H1 (cell line): ENCODE measurements around the gene MANEAL.

Experiments
- GABPA ChIP-seq: IDR thresholded peaks from 2 replicates; pipeline ENCODE4 v1.6.1; 2011; ENCODE audit warnings: mild to moderate bottlenecking, low read length, moderate library complexity, borderline replicate concordance; ENCODE audit not compliant: insufficient read depth
- JUN ChIP-seq: IDR thresholded peaks from 2 replicates; pipeline ENCODE4 v1.6.1; 2011; ENCODE audit warnings: low read depth, mild to moderate bottlenecking, improper control_type of control experiment, low read length
- POLR2A ChIP-seq, 2 experiments: IDR thresholded peaks; 1 replicate in 1 of 2; 2 replicates in 1 of 2; pipeline ENCODE4 v1.6.1; 2011; ENCODE audit warnings: low read depth in 2 of 2, low read length in 2 of 2, mild to moderate bottlenecking in 2 of 2; ENCODE audit errors: control extremely low read depth in 1 of 2
- RAD21 ChIP-seq, 2 experiments: IDR thresholded peaks in 1 of 2; conservative IDR thresholded peaks in 1 of 2; 2 replicates each; pipeline ENCODE4 v1.6.1; 2011; ENCODE audit warnings: low read depth in 2 of 2, low read length in 2 of 2, improper control_type of control experiment in 1 of 2, inconsistent platforms in 1 of 2, mild to moderate bottlenecking in 1 of 2, moderate library complexity in 1 of 2
- RFX5 ChIP-seq: IDR thresholded peaks from 2 replicates; pipeline ENCODE4 v1.6.1; 2011; ENCODE audit warnings: low read depth, low read length, improper control_type of control experiment, borderline replicate concordance
- TBP ChIP-seq: IDR thresholded peaks from 2 replicates; pipeline ENCODE4 v1.6.1; 2011; ENCODE audit warnings: low read depth, low read length, improper control_type of control experiment
- YY1 ChIP-seq: IDR thresholded peaks from 2 replicates; pipeline ENCODE4 v1.6.1; 2011; ENCODE audit warnings: low read depth, mild to moderate bottlenecking, low read length
- TF ChIP-seq, protein P1 (sequence below), 3 experiments: IDR thresholded peaks; 1 replicate in 2 of 3; 2 replicates in 1 of 3; pipeline versions ENCODE4 v1.5.1 to v1.6.1; 2011; ENCODE audit warnings: low read length in 3 of 3, mild to moderate bottlenecking in 3 of 3, inconsistent platforms in 2 of 3, low read depth in 1 of 3, moderate library complexity in 1 of 3; ENCODE audit not compliant: insufficient read depth in 1 of 3; ENCODE audit errors: control extremely low read depth in 1 of 3

DNA sequence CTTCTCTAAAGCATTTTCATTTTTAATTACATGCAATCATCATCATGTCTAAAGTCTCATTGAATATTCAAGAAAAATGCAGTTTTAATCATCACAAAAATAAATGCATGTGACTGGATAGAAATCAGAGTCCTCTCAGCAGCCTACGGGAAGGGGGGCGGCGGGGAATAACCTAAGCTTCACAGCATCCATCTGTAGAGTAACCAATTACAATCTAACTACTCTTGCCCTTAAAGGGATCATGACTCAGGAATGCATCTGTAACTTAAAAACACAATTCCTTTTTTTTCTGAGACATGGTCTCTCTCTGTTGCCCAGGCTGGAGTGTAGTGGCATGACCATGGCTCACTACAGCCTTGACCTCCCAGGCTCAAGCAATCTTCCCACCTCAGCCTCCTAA is 43.1 kb downstream of the MANEAL start:
- TF ChIP-seq POLR2A (IDR thresholded peaks at IDR 0.05; ENCODE audit: control extremely low read depth in 1 of 2, low read depth in 2 of 2, low read length in 2 of 2) (no peak), JUN (no peak), RFX5 (no peak), RAD21 (IDR thresholded peaks at IDR 0.05 in 1 of 2, conservative IDR thresholded peaks at IDR 0.05 in 1 of 2; ENCODE audit: low read depth in 2 of 2, low read length in 2 of 2) (no peak), TBP (no peak), GABPA (no peak), YY1 (no peak)
- TF ChIP-seq, protein P1, sequence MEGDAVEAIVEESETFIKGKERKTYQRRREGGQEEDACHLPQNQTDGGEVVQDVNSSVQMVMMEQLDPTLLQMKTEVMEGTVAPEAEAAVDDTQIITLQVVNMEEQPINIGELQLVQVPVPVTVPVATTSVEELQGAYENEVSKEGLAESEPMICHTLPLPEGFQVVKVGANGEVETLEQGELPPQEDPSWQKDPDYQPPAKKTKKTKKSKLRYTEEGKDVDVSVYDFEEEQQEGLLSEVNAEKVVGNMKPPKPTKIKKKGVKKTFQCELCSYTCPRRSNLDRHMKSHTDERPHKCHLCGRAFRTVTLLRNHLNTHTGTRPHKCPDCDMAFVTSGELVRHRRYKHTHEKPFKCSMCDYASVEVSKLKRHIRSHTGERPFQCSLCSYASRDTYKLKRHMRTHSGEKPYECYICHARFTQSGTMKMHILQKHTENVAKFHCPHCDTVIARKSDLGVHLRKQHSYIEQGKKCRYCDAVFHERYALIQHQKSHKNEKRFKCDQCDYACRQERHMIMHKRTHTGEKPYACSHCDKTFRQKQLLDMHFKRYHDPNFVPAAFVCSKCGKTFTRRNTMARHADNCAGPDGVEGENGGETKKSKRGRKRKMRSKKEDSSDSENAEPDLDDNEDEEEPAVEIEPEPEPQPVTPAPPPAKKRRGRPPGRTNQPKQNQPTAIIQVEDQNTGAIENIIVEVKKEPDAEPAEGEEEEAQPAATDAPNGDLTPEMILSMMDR (IDR thresholded peaks at IDR 0.05; ENCODE audit: control extremely low read depth in 1 of 3, insufficient read depth in 1 of 3, low read depth in 1 of 3, low read length in 3 of 3): no peak
